CD4-positive, alpha-beta memory T cell (primary cell): ENCODE data around the gene ATP9B. TPM values are rescaled to one million over a fixed set of nuclear protein-coding genes. Genes with fewer than 3 reads are reported as not detected.

ENCODE experiments used
- CTCF ChIA-PET: fragments of 350-600 bp; sonication (Branson Sonifier 250); formaldehyde crosslinking; loops from one replicate; lab custom pipeline; 2021; ENCODE audit warnings: inconsistent platforms; ENCODE audit not compliant: partially characterized antibody; lab: Charles Lee
- POLR2A ChIA-PET: fragments of 350-600 bp; sonication (Branson Sonifier 250); formaldehyde crosslinking; loops from one replicate; lab custom pipeline; 2021; ENCODE audit not compliant: partially characterized antibody; lab: Charles Lee
- DNase-seq, 5 donors: peaks; one replicate each; pipeline versions ENCODE4 v3.0.0 to v3.0.0-alpha.2; 2020 to 2022; ENCODE audit warnings: mixed read lengths in 1 of 5
- H3K27ac ChIP-seq: one replicate; pipeline ENCODE4 v1.7.0; 2013; ENCODE audit warnings: low read depth, low read length
- H3K27me3 ChIP-seq: 2 replicates; pipeline ENCODE4 v1.7.0; 2013; ENCODE audit warnings: mild to moderate bottlenecking, low read length, moderate library complexity; ENCODE audit not compliant: insufficient read depth
- H3K36me3 ChIP-seq: 2 replicates; pipeline ENCODE4 v1.7.0; 2013; ENCODE audit warnings: mild to moderate bottlenecking, low read length, moderate library complexity; ENCODE audit not compliant: insufficient read depth
- H3K4me1 ChIP-seq: 2 replicates; pipeline ENCODE4 v1.7.0; 2013; ENCODE audit warnings: mild to moderate bottlenecking, low read length, moderate library complexity; ENCODE audit not compliant: insufficient read depth
- H3K4me3 ChIP-seq, 2 donors: one replicate each; pipeline ENCODE4 v1.7.0; 2013; ENCODE audit warnings: low read length in 2 of 2, mild to moderate bottlenecking in 1 of 2
- H3K9me3 ChIP-seq, 2 donors: one replicate each; pipeline ENCODE4 v1.7.0; 2013; ENCODE audit warnings: low read length in 2 of 2, control low read depth in 1 of 2; ENCODE audit not compliant: control insufficient read depth in 1 of 2
- H3K27ac Mint-ChIP-seq, 7 donors: one replicate each; pipeline ENCODE4 v1.8.0; 2020 to 2021; ENCODE audit warnings: mixed read lengths in 7 of 7, mild to moderate bottlenecking in 6 of 7, inconsistent platforms in 3 of 7, moderate library complexity in 3 of 7
- H3K27me3 Mint-ChIP-seq, 2 donors: one replicate each; pipeline ENCODE4 v1.8.0; 2020 to 2021; ENCODE audit warnings: mixed read lengths in 2 of 2
- H3K36me3 Mint-ChIP-seq, 2 donors: one replicate each; pipeline ENCODE4 v1.8.0; 2020 to 2021; ENCODE audit warnings: mixed read lengths in 2 of 2, inconsistent platforms in 1 of 2, mild to moderate bottlenecking in 1 of 2
- H3K4me1 Mint-ChIP-seq, 4 donors: one replicate each; pipeline ENCODE4 v1.8.0; 2020 to 2021; ENCODE audit warnings: mixed read lengths in 4 of 4, mild to moderate bottlenecking in 1 of 4
- H3K4me3 Mint-ChIP-seq, 8 donors: one replicate each; pipeline ENCODE4 v1.8.0; 2020 to 2021; ENCODE audit warnings: mixed read lengths in 8 of 8, mild to moderate bottlenecking in 7 of 8, moderate library complexity in 6 of 8, inconsistent platforms in 3 of 8
- H3K9me3 Mint-ChIP-seq, 8 donors: one replicate each; pipeline ENCODE4 v1.8.0; 2020 to 2021; ENCODE audit warnings: mixed read lengths in 8 of 8, mild to moderate bottlenecking in 5 of 8, inconsistent platforms in 3 of 8, moderate library complexity in 1 of 8
- intact Hi-C: fragments of 100-400 bp; cut with micrococcal nuclease; formaldehyde crosslinking; loops from one replicate; pipeline ENCODE4 v1.15.1; 2023
- polyA plus RNA-seq, 2 donors: library from polyadenylated mRNA; unstranded; fragments of 300-500 nt; fragmentation: Illumina TruSeq; gene quantifications; one replicate each; pipeline ENCODE4 v1.2.3, GENCODE V29; 2021
- total RNA-seq, 2 experiments: library from RNA; stranded (reverse); gene quantifications; one replicate each; pipeline ENCODE4 v1.2.3, GENCODE V29; 2021

The ATP9B gene
- total and polyA plus RNA-seq, 4 experiments from 2014 or later = 11.8 to 76.4 (median 49.9) TPM

DNA sequence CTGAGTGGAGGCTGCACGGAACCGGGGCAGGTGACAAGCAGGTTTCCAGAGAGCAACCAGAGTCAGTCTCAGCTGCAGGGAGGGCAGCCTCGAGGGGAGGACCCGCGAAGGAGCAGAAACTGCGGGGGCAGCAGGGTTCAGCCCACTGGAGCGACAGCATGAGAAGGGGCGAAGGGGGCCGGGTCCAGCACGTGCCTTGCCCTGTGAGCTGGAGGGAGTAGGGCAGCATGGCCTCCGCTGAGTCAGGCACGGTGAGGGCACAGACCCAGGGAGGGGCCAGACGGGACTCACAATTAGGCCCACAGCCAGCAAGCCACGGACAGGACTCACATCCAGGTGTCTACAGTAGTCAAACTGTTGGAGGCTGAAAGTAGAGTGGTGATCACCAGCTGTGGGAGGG, 22.7 kb upstream of the ATP9B start:
- intact Hi-C loops = no loop called here
- no peak overlapping the region for H3K4me3 ChIP-seq
- H3K36me3 ChIP-seq = no peaks in the 10 kb centered on the region
- peak overlapping the region in 1 of 7 donors; percentile 12 for H3K27ac Mint-ChIP-seq
- H3K4me1 Mint-ChIP-seq = peaks cover 0 to 3% (median 0%) of the 10 kb centered on the region in 4 donors
- no peak overlapping the region for H3K27ac ChIP-seq
- POLR2A ChIA-PET = no interaction called here
- H3K9me3 ChIP-seq = no peaks in the 10 kb centered on the region
- no peaks in the 10 kb centered on the region for H3K9me3 Mint-ChIP-seq
- no peak overlapping the region for H3K4me3 Mint-ChIP-seq
- DNase-seq = no peak
- peaks cover 4 to 5% of the 10 kb centered on the region in 2 donors for H3K27me3 Mint-ChIP-seq
- no peaks in the 10 kb centered on the region for H3K36me3 Mint-ChIP-seq
- H3K4me1 ChIP-seq = no peaks in the 10 kb centered on the region
- no peaks in the 10 kb centered on the region for H3K27me3 ChIP-seq
- CTCF ChIA-PET = no interaction called here

DNA sequence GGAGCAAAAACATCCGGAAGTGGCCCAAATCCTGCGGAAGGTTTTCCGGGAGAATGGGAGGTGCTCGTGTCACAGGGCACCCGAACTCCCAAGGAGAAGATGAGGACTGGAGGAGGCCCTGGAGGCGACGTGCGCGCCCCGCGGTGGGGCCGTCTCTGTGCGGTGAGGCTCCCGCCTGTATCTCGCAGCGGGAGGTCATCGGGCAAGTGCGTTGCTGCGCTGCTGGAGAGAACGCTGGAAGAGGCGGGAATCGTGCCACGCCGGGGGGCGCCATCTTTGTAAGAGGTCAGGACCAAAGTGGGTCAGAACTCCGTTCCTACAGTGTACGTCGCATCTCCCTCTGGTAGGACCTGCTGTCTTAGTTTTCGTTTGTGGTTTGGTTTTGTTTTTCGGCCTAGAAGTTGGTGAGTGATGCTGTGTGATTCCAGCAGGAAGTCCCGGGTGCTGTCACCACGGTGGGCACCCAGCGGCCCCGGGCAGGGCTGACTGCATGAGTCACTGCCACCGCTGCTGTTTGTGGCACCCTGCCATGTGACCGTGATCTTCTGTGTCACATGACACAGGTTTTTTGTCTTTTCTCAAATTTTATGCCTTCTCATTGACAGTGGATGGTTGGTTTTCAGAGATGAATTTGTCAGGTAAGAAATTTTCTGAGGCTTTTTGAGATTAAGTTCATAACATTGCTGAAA, 21.5 kb upstream of the ATP9B start:
- Histone ChIP-seq H3K4me3 (no peak overlapping the region), H3K4me1 (no peaks in the 10 kb centered on the region), H3K27me3 (no peaks in the 10 kb centered on the region), H3K9me3 (no peaks in the 10 kb centered on the region), H3K36me3 (no peaks in the 10 kb centered on the region), H3K27ac (no peak overlapping the region)
- Mint-ChIP-seq H3K27ac (no peak overlapping the region), H3K9me3 (no peaks in the 10 kb centered on the region), H3K4me1 (peaks cover 0 to 3% (median 0%) of the 10 kb centered on the region in 4 donors), H3K4me3 (no peak overlapping the region), H3K36me3 (no peaks in the 10 kb centered on the region), H3K27me3 (peaks cover 3 to 6% of the 10 kb centered on the region in 2 donors)
- CTCF ChIA-PET = no interaction called here
- POLR2A ChIA-PET = no interaction called here
- peak in 2 of 5 donors; percentile 14 to 19 for DNase-seq
- intact Hi-C loops = no loop called here

DNA sequence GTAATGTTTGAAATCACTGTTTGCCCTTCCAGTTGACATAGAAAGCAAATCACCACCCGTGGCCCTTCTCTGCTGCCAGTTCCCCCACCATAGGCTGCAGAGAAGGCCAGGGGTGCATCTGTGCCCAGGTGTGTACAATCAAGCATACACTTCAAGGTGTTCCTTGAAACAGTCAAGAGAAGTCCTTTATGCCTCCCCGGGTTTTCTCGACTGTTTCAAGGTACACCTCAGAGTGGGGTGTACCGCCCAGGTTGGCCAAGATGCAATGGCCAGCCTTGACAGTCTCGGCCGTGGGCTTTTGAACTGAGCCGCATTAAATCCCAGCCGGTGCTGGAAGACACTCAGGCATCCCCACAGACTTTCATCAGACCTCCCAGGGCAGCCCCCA, 21.0 kb upstream of the ATP9B start:
- no peaks in the 10 kb centered on the region for H3K9me3 Mint-ChIP-seq
- no peaks in the 10 kb centered on the region for H3K36me3 ChIP-seq
- POLR2A ChIA-PET = no interaction called here
- no peak overlapping the region for H3K4me3 Mint-ChIP-seq
- intact Hi-C loops = no loop called here
- no peak overlapping the region for H3K27ac Mint-ChIP-seq
- H3K27me3 Mint-ChIP-seq = peaks cover 3 to 4% of the 10 kb centered on the region in 2 donors
- no peaks in the 10 kb centered on the region for H3K27me3 ChIP-seq
- H3K36me3 Mint-ChIP-seq = no peaks in the 10 kb centered on the region
- H3K4me1 Mint-ChIP-seq = peaks cover 0 to 3% (median 0%) of the 10 kb centered on the region in 4 donors
- H3K27ac ChIP-seq = no peak overlapping the region
- no peaks in the 10 kb centered on the region for H3K4me1 ChIP-seq
- no peaks in the 10 kb centered on the region for H3K9me3 ChIP-seq
- CTCF ChIA-PET = interaction anchor here (1.0 kb wide), 1 partner anchor 9 kb away, joined by 3 read pairs; no protein-coding TSS in a partner anchor
- peak in 1 of 5 donors; percentile 24 for DNase-seq
- H3K4me3 ChIP-seq = no peak overlapping the region

DNA sequence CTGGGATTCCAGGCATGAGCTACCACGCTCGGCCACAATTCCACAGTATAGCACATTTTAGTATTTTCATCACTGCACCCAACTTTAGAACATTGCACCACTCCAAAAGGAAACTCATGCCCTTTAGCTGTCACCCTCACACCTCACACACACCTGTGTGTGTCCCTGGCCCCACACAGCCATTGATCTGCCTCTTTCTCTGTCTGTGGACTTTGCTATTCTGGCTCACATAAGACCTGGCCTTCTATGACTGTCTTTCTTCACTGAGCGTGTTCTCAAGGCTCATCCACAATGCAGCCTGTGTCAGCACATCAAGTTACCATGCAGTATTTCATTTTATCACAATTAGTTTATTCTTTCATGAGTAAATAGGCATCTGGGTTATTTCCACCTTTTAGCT, 19.7 kb upstream of the ATP9B start:
- H3K4me3 Mint-ChIP-seq = no peak overlapping the region

DNA sequence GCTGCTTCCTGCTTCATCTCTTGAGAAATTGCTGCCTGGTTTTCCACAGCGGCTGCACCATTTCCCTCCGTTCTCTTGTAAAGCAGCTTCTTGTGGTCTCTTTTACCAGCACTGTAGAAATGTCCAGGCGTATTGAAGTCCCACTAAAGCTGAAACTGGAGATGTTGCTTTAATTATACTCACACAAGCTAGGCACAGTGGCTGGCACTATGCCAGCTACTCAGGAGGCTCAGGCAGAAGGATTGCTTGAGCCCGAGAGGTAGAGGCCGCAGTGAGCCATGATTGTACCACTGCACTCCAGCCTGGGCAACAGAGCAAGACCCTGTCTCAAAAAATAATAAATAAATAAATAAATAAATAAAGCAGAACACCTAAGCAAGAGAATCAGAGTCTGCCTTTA, 19.2 kb upstream of the ATP9B start:
- Histone ChIP-seq H3K4me1 (no peaks in the 10 kb centered on the region), H3K9me3 (no peaks in the 10 kb centered on the region), H3K27ac (no peak overlapping the region), H3K4me3 (no peak overlapping the region), H3K36me3 (no peaks in the 10 kb centered on the region), H3K27me3 (no peaks in the 10 kb centered on the region)
- ChIA-PET CTCF (no interaction called here), POLR2A (no interaction called here)
- peaks cover 4% of the 10 kb centered on the region in 2 donors for H3K27me3 Mint-ChIP-seq
- no peak overlapping the region for H3K4me3 Mint-ChIP-seq
- no peak overlapping the region for H3K27ac Mint-ChIP-seq
- no peak for DNase-seq
- no peaks in the 10 kb centered on the region for H3K9me3 Mint-ChIP-seq
- peaks cover 0 to 3% (median 0%) of the 10 kb centered on the region in 4 donors for H3K4me1 Mint-ChIP-seq
- intact Hi-C loops = no loop called here
- no peaks in the 10 kb centered on the region for H3K36me3 Mint-ChIP-seq

More for the DNA sequence above, 19.7 kb upstream of the ATP9B start:
- Mint-ChIP-seq H3K27me3 (peaks cover under 1 to 4% of the 10 kb centered on the region in 2 donors), H3K27ac (no peak overlapping the region), H3K9me3 (no peaks in the 10 kb centered on the region), H3K36me3 (no peaks in the 10 kb centered on the region), H3K4me1 (peaks cover 0 to 3% (median 0%) of the 10 kb centered on the region in 4 donors)
- Histone ChIP-seq H3K27ac (no peak overlapping the region), H3K4me1 (no peaks in the 10 kb centered on the region), H3K27me3 (no peaks in the 10 kb centered on the region), H3K36me3 (no peaks in the 10 kb centered on the region), H3K4me3 (no peak overlapping the region), H3K9me3 (no peaks in the 10 kb centered on the region)
- DNase-seq = no peak
- POLR2A ChIA-PET = no interaction called here
- intact Hi-C loops = no loop called here
- CTCF ChIA-PET = interaction anchor here (1.0 kb wide), 1 partner anchor 8 kb away, joined by 3 read pairs; no protein-coding TSS in a partner anchor

DNA sequence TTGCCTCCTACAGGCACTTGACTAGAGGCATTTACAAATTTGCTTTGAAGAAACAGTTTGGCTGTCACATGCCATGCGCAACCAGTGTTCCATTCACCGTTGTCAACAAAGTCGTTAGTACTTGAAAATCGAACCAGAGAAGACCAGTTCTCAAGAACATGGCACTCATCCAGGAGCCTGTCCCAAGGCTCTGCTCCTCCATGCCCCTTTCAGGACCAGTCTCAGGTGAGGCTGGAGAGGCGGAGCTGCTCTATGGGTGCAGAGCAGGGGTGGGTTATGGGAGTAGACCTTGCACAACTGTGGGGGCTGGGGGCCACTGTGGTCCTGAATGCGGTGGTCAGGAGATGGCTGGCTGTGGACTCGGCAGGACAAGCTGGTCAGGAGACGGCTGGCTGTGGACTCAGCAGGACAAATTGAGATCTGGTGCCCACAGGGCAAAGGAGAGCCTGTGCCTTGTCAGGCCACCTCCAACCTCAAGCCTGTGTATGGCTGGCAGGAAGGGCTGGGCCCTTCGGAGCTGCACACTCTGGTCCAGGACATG, 12.3 kb upstream of the ATP9B start:
- no peaks in the 10 kb centered on the region for H3K4me1 ChIP-seq
- Mint-ChIP-seq H3K36me3 (no peaks in the 10 kb centered on the region), H3K27ac (no peak overlapping the region), H3K27me3 (peaks cover 3 to 14% of the 10 kb centered on the region in 2 donors), H3K4me1 (no peaks in the 10 kb centered on the region), H3K4me3 (no peak overlapping the region), H3K9me3 (peaks cover 0 to 2% (median 0%) of the 10 kb centered on the region in 8 donors)
- no peaks in the 10 kb centered on the region for H3K36me3 ChIP-seq
- no peak for DNase-seq
- H3K27ac ChIP-seq = no peak overlapping the region
- ChIA-PET POLR2A (interaction anchor here (1.5 kb wide), 1 partner anchor 11 kb away, joined by 3 read pairs; no protein-coding TSS in a partner anchor), CTCF (interaction anchor here (1.1 kb wide), 1 partner anchor 8 kb away, joined by 3 read pairs; no protein-coding TSS in a partner anchor)
- H3K4me3 ChIP-seq = no peak overlapping the region
- no peaks in the 10 kb centered on the region for H3K27me3 ChIP-seq
- no peaks in the 10 kb centered on the region for H3K9me3 ChIP-seq
- intact Hi-C loops = no loop called here

DNA sequence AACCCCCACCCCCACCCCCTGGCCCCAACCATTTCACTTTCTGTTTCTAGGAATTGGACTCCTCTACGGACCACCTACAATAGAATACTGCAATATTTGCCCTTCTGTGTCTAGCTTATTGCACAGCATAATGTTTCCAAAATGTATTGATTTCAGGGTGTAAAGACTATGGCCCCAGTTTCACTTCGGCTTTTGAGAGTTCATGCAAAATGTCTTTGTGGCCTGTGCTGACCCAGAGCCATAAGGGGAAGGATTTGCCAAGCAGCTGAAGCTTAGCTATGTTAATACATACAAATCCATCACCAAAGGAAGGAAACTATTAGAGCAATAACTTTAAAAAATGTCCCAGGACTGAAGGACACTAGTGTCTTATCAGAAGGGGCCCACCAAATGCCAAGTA, 11.2 kb upstream of the ATP9B start:
- intact Hi-C loops = no loop called here
- no peaks in the 10 kb centered on the region for H3K27me3 ChIP-seq
- peaks cover 3 to 14% of the 10 kb centered on the region in 2 donors for H3K27me3 Mint-ChIP-seq
- CTCF ChIA-PET = interaction anchor here (1.1 kb wide), 1 partner anchor 9 kb away, joined by 3 read pairs; no protein-coding TSS in a partner anchor
- H3K4me1 Mint-ChIP-seq = no peaks in the 10 kb centered on the region
- no peak for DNase-seq
- POLR2A ChIA-PET = no interaction called here
- no peak overlapping the region for H3K4me3 ChIP-seq
- peaks cover 0 to 2% (median 0%) of the 10 kb centered on the region in 8 donors for H3K9me3 Mint-ChIP-seq
- H3K36me3 ChIP-seq = no peaks in the 10 kb centered on the region
- H3K27ac Mint-ChIP-seq = no peak overlapping the region
- no peaks in the 10 kb centered on the region for H3K9me3 ChIP-seq
- H3K4me3 Mint-ChIP-seq = no peak overlapping the region
- H3K4me1 ChIP-seq = no peaks in the 10 kb centered on the region
- H3K36me3 Mint-ChIP-seq = no peaks in the 10 kb centered on the region
- H3K27ac ChIP-seq = no peak overlapping the region
